Effector memory CD4-positive, alpha-beta T cell (primary cell): ENCODE results near the gene GPR183.

Experiments used
- DNase-seq, 3 donors: peaks; one replicate each; pipeline ENCODE4 v3.0.0-alpha.2; 2020
- H3K27ac ChIP-seq: 2 replicates; pipeline ENCODE4 v1.7.0; 2013; ENCODE audit warnings: mild to moderate bottlenecking, low read length, moderate library complexity; ENCODE audit not compliant: insufficient read depth, poor library complexity, severe bottlenecking
- H3K27me3 ChIP-seq: replicated peaks from 2 replicates; pipeline ENCODE4 v1.7.0; 2013; ENCODE audit warnings: mild to moderate bottlenecking, low read length; ENCODE audit not compliant: insufficient read depth, control insufficient read depth, poor library complexity, severe bottlenecking
- H3K36me3 ChIP-seq: 2 replicates; pipeline ENCODE4 v1.7.0; 2013; ENCODE audit warnings: mild to moderate bottlenecking, low read length, moderate library complexity; ENCODE audit not compliant: control insufficient read depth, insufficient read depth
- H3K4me1 ChIP-seq: 2 replicates; pipeline ENCODE4 v1.7.0; 2013; ENCODE audit warnings: low read length, mild to moderate bottlenecking; ENCODE audit not compliant: control insufficient read depth, insufficient read depth, poor library complexity, severe bottlenecking
- H3K4me3 ChIP-seq: 2 replicates; pipeline ENCODE4 v1.7.0; 2013; ENCODE audit warnings: low read length, low read depth, mild to moderate bottlenecking; ENCODE audit not compliant: insufficient read depth, poor library complexity, severe bottlenecking
- H3K9me3 ChIP-seq: 2 replicates; pipeline ENCODE4 v1.7.0; 2013; ENCODE audit warnings: mild to moderate bottlenecking, low read length, moderate library complexity; ENCODE audit not compliant: control insufficient read depth

GPR183 gene

GRCh38 chr13:99305566-99305965 lies 1.6 kb downstream of the GPR183 start:
- Histone ChIP-seq H3K27me3 (no peaks in the 10 kb centered on the region), H3K36me3 (peaks cover 20% of the 10 kb centered on the region), H3K9me3 (no peaks in the 10 kb centered on the region), H3K4me3 (peak overlapping the region; percentile 85), H3K4me1 (peaks cover 46% of the 10 kb centered on the region), H3K27ac (peak overlapping the region; percentile 89)
- no peak for DNase-seq

DNA sequence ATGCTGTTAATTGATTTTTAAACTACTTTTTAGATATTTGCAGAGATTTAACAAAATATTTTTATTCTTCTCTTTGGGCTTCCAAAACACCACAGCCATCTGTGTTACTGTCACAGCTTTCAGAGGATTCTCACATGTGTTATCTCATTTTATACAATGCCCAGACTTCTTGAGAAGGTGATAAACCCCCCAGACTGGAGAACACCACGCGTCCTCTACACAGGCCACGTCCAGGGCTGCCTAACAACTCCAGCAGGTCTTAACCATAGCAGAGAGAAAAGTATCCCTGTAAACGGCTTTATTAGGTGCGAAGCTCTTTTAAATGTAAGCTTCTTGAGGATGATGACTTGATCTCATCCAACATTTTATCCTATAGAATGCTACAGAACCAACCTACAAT lies 2.0 kb downstream of the GPR183 start:
- Histone ChIP-seq H3K36me3 (peaks cover 20% of the 10 kb centered on the region), H3K4me3 (peak overlapping the region; percentile 85), H3K9me3 (no peaks in the 10 kb centered on the region), H3K27ac (peak overlapping the region; percentile 89), H3K4me1 (peaks cover 46% of the 10 kb centered on the region), H3K27me3 (no peaks in the 10 kb centered on the region)
- DNase-seq: no peak

DNA sequence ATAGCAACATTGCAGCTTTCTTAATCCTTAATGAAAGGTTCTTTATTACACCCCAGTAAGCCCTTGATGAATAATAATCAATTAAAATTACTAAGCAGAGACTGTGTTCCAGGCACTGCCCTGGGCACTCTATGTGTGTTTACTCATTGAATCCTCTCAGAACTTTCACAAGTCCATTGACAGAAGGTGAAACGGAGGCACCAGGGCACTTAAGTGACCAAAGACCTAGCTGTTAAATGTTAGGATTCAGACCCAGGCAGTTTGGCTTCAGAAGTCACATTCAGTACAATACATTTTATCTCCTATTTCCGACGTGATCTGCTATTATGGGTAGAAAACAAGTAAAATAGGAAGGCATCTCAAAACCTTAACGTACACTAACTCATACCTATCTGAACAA lies 2.7 kb downstream of the GPR183 start:
- peaks cover 47% of the 10 kb centered on the region for H3K4me1 ChIP-seq
- H3K4me3 ChIP-seq: peak overlapping the region; percentile 85
- peak overlapping the region; percentile 89 for H3K27ac ChIP-seq

DNA sequence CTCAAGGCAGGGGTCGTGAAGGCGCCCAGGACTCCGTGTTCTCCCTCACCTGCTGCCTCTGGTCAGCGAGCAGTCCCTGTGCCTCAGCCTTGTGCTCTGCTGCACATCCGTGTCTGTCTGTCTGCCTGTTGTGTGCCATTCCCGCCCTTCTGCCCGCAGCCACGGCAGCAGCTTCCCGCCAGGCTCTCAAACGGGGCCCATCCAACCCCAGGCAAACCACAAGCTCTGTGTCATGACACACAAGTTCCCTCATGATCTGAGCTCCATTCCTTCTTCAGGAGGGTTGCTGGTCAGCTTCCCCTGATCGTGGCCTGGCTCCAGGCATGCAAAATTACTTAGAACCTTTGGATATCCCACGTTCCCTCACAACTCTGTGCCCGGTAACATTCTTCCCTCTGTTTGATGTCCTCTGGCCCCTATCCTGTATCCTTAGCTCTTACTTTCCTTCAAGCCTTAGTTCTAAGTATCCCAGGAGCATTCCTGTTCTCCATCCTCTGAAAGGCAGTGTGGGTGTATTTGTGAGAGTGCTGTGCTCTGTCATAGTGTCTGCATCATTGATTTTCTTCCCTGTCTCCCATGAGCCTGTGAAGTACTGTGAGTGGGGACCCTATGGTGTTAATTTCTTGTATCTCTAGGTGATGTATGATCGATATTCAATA lies 3.2 kb downstream of the GPR183 start:
- H3K36me3 ChIP-seq: peaks cover 20% of the 10 kb centered on the region
- no peaks in the 10 kb centered on the region for H3K9me3 ChIP-seq
- H3K27me3 ChIP-seq: no peaks in the 10 kb centered on the region
- H3K4me3 ChIP-seq: peak overlapping the region; percentile 85
- peak overlapping the region; percentile 89 for H3K27ac ChIP-seq
- H3K4me1 ChIP-seq: peaks cover 47% of the 10 kb centered on the region
- DNase-seq: peak; percentile 53 to 58 (median 57)

More for the DNA sequence above, 2.7 kb downstream of the GPR183 start:
- Histone ChIP-seq H3K27me3 (no peaks in the 10 kb centered on the region), H3K36me3 (peaks cover 20% of the 10 kb centered on the region), H3K9me3 (no peaks in the 10 kb centered on the region)
- no peak for DNase-seq

DNA sequence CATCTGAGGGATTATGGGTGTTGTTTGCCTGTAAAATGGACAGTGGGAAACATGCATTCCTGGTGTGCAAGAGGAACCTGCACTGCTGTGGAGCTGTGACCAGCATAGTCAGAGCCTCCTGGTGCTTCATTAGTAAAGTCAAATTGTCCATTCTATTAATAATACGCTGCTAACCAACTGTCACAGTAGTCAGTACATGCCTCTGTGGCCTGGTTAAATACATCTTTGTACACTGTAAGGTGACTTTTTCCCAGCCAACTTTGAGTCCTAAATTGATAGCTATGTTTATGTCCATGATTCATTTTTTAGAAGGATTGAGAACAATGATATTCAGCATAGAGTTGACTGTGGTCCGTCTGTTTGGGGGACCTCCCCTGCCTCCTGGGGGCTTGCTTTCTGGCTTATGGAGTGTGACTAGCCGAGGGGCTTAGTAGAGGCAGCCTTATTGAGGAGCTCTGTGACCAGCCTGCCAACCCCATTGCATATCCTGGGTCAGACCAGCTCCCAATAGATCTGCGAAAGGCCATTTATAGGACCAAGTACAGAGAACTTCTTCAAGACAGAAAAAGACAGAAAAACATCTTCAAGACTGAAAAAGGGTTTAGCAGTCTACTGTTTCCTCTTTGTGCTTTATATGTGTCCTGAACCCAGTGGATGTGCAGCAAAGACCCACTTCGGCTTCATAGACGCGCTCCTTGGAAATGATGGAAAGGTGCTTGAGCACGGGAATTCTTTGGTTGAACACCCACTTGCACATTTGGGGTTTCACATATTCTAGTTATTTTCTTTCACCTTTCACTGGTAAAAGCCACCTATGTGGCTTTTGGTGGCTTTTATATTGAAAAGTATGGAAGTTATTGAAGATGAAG lies 4.3 kb downstream of the GPR183 start:
- peak overlapping the region; percentile 85 for H3K4me3 ChIP-seq
- peaks cover 20% of the 10 kb centered on the region for H3K36me3 ChIP-seq
- peaks cover 46% of the 10 kb centered on the region for H3K4me1 ChIP-seq
- no peak for DNase-seq
- no peaks in the 10 kb centered on the region for H3K9me3 ChIP-seq
- H3K27ac ChIP-seq: peak overlapping the region; percentile 89
- no peaks in the 10 kb centered on the region for H3K27me3 ChIP-seq

DNA sequence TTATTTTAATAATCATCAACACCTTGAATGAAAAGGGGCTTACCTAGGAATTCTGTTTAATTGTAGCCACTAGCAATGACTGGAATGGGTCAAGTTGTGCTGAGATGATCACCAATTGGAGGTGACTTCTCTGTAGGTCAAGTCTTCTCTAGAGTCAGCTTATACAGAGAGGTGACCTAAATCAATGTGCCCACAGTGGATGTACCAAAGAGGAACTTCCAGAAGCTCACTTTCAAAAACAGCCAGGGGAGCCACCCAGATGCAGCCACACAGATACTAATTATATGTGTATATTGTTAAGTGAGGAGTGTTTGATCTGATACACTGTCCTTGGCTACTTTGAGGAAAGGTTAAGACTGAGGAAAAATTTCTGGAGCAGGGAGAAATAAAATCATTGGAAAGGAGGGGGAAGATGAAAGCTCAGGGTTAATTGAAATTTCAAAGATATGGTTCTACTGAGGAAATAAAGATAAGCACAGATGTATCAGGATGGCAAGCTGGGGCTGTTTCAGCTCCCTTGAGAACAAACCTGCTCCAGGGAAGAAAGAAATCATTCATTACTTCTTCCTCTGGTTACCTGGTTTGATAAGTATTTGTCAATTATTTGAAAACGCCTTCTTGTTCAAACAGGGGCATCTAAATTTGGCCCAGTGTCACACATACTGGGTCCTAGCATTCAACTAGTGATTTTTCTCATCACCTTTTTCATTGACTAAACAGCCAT lies 5.1 kb downstream of the GPR183 start:
- Histone ChIP-seq H3K4me3 (peak overlapping the region; percentile 85), H3K4me1 (peaks cover 47% of the 10 kb centered on the region), H3K27ac (peak overlapping the region; percentile 89), H3K9me3 (no peaks in the 10 kb centered on the region), H3K36me3 (peaks cover 20% of the 10 kb centered on the region), H3K27me3 (no peaks in the 10 kb centered on the region)
- no peak for DNase-seq

DNA sequence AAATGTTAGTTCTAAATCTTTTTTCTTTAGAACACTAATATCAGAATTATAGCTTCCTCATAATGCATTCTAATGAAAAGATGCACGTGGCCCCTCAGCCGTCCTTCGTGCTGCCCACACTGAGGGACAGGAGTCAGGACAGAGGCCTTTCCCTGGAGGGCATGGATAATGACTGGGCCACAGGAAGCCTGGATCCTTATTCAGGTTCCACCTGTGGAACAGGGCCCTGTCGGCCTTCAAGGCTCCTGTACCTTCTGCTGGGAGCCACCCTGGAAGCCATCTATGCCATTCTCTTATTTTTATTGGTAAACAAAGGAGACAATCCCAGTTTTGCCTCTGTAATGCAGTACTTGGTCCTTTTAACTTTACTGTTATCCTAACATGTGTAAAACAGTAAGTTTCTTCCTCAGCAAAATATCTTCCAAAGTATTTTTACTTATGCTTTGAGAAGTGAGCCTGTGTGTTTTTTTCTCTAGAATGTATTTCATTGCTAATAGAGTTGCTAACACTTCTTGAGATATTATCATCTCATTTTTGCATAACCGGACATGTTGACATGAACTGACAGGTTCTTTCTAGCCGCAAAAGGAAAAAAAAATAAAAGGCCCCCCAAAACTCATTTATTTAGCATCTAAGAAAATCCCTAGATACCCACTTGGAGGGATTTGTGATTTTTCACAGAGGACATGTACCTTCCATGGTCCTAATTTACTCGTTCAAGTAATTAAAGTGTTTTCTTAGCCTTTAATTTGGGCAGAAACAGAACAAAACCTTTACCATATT lies 6.0 kb downstream of the GPR183 start:
- DNase-seq: no peak
- Histone ChIP-seq H3K27ac (peak overlapping the region; percentile 89), H3K4me1 (peaks cover 50% of the 10 kb centered on the region), H3K4me3 (peak overlapping the region; percentile 85), H3K36me3 (peaks cover 18% of the 10 kb centered on the region), H3K27me3 (no peaks in the 10 kb centered on the region), H3K9me3 (no peaks in the 10 kb centered on the region)

GRCh38 chr13:99299920-99300341 lies 7.3 kb downstream of the GPR183 start:
- Histone ChIP-seq H3K27me3 (no peaks in the 10 kb centered on the region), H3K4me1 (peaks cover 61% of the 10 kb centered on the region), H3K36me3 (peaks cover 26% of the 10 kb centered on the region), H3K9me3 (no peaks in the 10 kb centered on the region), H3K4me3 (peak overlapping the region; percentile 41), H3K27ac (peak overlapping the region; percentile 89)
- DNase-seq: no peak

- DNase-seq: no peak
- peak overlapping the region; percentile 89 for H3K27ac ChIP-seq
- no peaks in the 10 kb centered on the region for H3K9me3 ChIP-seq
- peak overlapping the region; percentile 41 for H3K4me3 ChIP-seq
- H3K27me3 ChIP-seq: no peaks in the 10 kb centered on the region
- peaks cover 32% of the 10 kb centered on the region for H3K36me3 ChIP-seq
- peaks cover 64% of the 10 kb centered on the region for H3K4me1 ChIP-seq
Observed at GRCh38 chr13:99299256-99299919, 7.8 kb downstream of the GPR183 start.
